ENCODE data around the gene ACOX3.

GRCh38 chr4:8410066-8410625 lies 30.4 kb downstream of the ACOX3 start:
- no peak for TF ChIP-seq CTCF (IDR thresholded peaks at IDR 0.05 in 2 of 3, conservative IDR thresholded peaks at IDR 0.05 in 1 of 3; ENCODE audit: control insufficient read depth in 2 of 3, extremely low read depth in 1 of 3, insufficient read depth in 1 of 3, low read depth in 3 of 3, low read length in 3 of 3)
- no peak for TF ChIP-seq EZH2 (IDR thresholded peaks at IDR 0.05; ENCODE audit: borderline replicate concordance, control insufficient read depth, low read depth, low read length)
- no peak for TF ChIP-seq NRF1 (conservative IDR thresholded peaks at IDR 0.05; ENCODE audit: low read depth, low read length)
- TF ChIP-seq ATF3 (IDR thresholded peaks at IDR 0.05; ENCODE audit: borderline replicate concordance, extremely low read depth, low read depth, low read length), result no peak
- no peak for TF ChIP-seq POLR2A (IDR thresholded peaks at IDR 0.05; ENCODE audit: low read depth, low read length)
